ENCODE results near the gene UBE2QL1. TPM values are rescaled to one million over a fixed set of nuclear protein-coding genes. Genes with fewer than 3 reads are reported as not detected.

Gene UBE2QL1
- total and polyA plus RNA-seq, 2 of the 8 experiments (the other 6 are each of a cell fraction or from before 2014, with no cell fraction given): 0.43 to 0.65 TPM

GRCh38 chr5:6419340-6419852, 29.3 kb upstream of the UBE2QL1 start:
- no peak for DNase-seq (ENCODE audit: low read depth in 1 of 2, low spot score in 2 of 2)
- H3K4me3 ChIP-seq (ENCODE audit: extremely low read depth in 1 of 4, insufficient read depth in 2 of 4, low read depth in 3 of 4, low read length in 4 of 4): no peak overlapping the region
- no peak overlapping the region for H3K56ac ChIP-seq (replicated peaks; ENCODE audit: insufficient read length, low read depth, low read length)
- no peak overlapping the region for H3K4ac ChIP-seq (replicated peaks; ENCODE audit: insufficient read length, low read depth, low read length)
- H4K5ac ChIP-seq (ENCODE audit: insufficient read length, low read depth, low read length): no peak overlapping the region
- H2BK15ac ChIP-seq (ENCODE audit: low read length): no peak overlapping the region
- no peak overlapping the region for H2AK5ac ChIP-seq (ENCODE audit: low read depth, low read length)
- ChIA-PET CTCF (ENCODE audit: partially characterized antibody) (interaction anchor here (1.0 kb wide), 1 partner anchor 15 kb away, joined by 3 read pairs; no protein-coding TSS in a partner anchor), POLR2A (ENCODE audit: partially characterized antibody) (no interaction called here)
- no peak overlapping the region for H3K27ac ChIP-seq (ENCODE audit: low read depth, low read length)
- H4K8ac ChIP-seq (ENCODE audit: extremely low read depth, insufficient read depth, low read length): no peak overlapping the region
- H2BK5ac ChIP-seq (ENCODE audit: low read depth, low read length): no peak overlapping the region
- no peak overlapping the region for H2AFZ ChIP-seq (ENCODE audit: low read length)
- H3K9me3 ChIP-seq (ENCODE audit: insufficient read depth in 2 of 2, low read depth in 1 of 2, low read length in 1 of 2): peaks cover 0 to 14% of the 10 kb centered on the region in 2 experiments; a peak in 2 of 4 replicates
- H4K91ac ChIP-seq (replicated peaks; ENCODE audit: insufficient read length, low read length): no peak overlapping the region
- no peak overlapping the region for H2BK12ac ChIP-seq (ENCODE audit: low read depth, low read length)
- no peaks in the 10 kb centered on the region for H3K23me2 ChIP-seq (ENCODE audit: low read depth, low read length)
- no peaks in the 10 kb centered on the region for H3K4me1 ChIP-seq (replicated peaks in 1 of 4; ENCODE audit: control insufficient read depth in 3 of 4, insufficient read depth in 4 of 4, low read length in 3 of 4)
- no peaks in the 10 kb centered on the region for H3K79me1 ChIP-seq (ENCODE audit: low read depth, low read length)
- H2BK120ac ChIP-seq (replicated peaks; ENCODE audit: low read depth, low read length): no peak overlapping the region
- no peaks in the 10 kb centered on the region for H3K79me2 ChIP-seq (ENCODE audit: control insufficient read depth in 1 of 2, insufficient read depth in 2 of 2, low read length in 2 of 2)
- no peaks in the 10 kb centered on the region for H4K20me1 ChIP-seq (replicated peaks in 1 of 2; ENCODE audit: control insufficient read depth in 1 of 2, insufficient read depth in 2 of 2, low read length in 2 of 2)
- no peaks in the 10 kb centered on the region; a peak in 1 of 7 replicates for H3K27me3 ChIP-seq (replicated peaks in 1 of 4; ENCODE audit: control insufficient read depth in 3 of 4, extremely low read depth in 1 of 4, insufficient read depth in 3 of 4, low read length in 3 of 4)
- TF ChIP-seq BCL11A (IDR thresholded peaks at IDR 0.05; ENCODE audit: low read depth in 2 of 2, low read length in 2 of 2): no peak
- no peak overlapping the region for H3K4me2 ChIP-seq (ENCODE audit: insufficient read depth in 1 of 2, low read depth in 2 of 2, low read length in 2 of 2)
- no peak overlapping the region for H3K9ac ChIP-seq (replicated peaks in 1 of 4; ENCODE audit: extremely low read depth in 1 of 4, low read depth in 3 of 4, low read length in 3 of 4)
- H2BK20ac ChIP-seq (ENCODE audit: low read length): no peak overlapping the region
- no peak overlapping the region for H3K23ac ChIP-seq (ENCODE audit: insufficient read length)
- FAIRE-seq: no peak
- H3K14ac ChIP-seq (ENCODE audit: insufficient read length): no peak overlapping the region
- H3K18ac ChIP-seq (ENCODE audit: extremely low read depth, low read length): no peak overlapping the region
- WGBS, 2 experiments (ENCODE audit: extremely low coverage in 1 of 2, insufficient coverage in 1 of 2, insufficient read length in 1 of 2, insufficient replicate concordance in 2 of 2, low coverage in 1 of 2, low lambda C conversion rate in 2 of 2, missing lambda C conversion rate in 1 of 2): 96% methylated on average over 8 of the region's 8 CpGs; no CpG with 5 or more reads in 1 of the 2 experiments
- no peaks in the 10 kb centered on the region for H3K36me3 ChIP-seq (ENCODE audit: control insufficient read depth in 2 of 4, insufficient read depth in 4 of 4, low read length in 3 of 4)

All from H1 (cell line).